ENCODE data around the gene TMEM170B.

TMEM170B gene

GRCh38 chr6:11631008-11631407, 93.5 kb downstream of the TMEM170B start:
- Histone ChIP-seq H3K9me3 (ENCODE audit: control insufficient read depth, insufficient read depth, low read length) (no peaks in the 10 kb centered on the region), H3K4me3 (ENCODE audit: low read depth, low read length) (no peak overlapping the region), H3K9ac (ENCODE audit: low read depth, low read length) (no peak overlapping the region), H3K36me3 (ENCODE audit: control insufficient read depth, insufficient read depth, low read length) (no peaks in the 10 kb centered on the region), H3K4me1 (ENCODE audit: control insufficient read depth, insufficient read depth, low read length) (no peaks in the 10 kb centered on the region), H3K27me3 (ENCODE audit: control insufficient read depth, insufficient read depth, low read length) (no peaks in the 10 kb centered on the region)

DNA sequence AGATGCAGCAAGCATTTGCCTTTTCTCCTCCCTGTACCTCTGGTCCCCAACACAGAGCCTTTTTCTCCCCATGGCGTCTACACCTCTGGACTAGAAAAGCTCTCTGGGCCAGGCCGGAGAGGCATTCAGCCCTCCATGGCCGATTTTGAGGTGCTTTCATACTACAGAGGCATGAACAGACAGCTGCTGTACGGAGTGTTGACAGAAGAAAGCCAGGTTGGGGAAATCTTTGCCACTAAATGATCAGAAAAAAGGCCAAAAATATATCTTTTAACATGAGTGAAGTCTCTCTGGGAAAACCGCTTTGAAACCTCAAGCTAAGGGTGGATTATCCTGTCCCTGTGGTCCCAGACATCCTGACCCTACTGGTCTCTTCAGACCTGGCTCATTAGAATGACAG, 94.0 kb downstream of the TMEM170B start:
- no peak overlapping the region for H3K9ac ChIP-seq (ENCODE audit: low read depth, low read length)
- H3K4me3 ChIP-seq (ENCODE audit: low read depth, low read length) = no peak overlapping the region
- no peaks in the 10 kb centered on the region for H3K4me1 ChIP-seq (ENCODE audit: control insufficient read depth, insufficient read depth, low read length)
- H3K36me3 ChIP-seq (ENCODE audit: control insufficient read depth, insufficient read depth, low read length) = no peaks in the 10 kb centered on the region
- H3K27me3 ChIP-seq (ENCODE audit: control insufficient read depth, insufficient read depth, low read length) = no peaks in the 10 kb centered on the region
- no peaks in the 10 kb centered on the region for H3K9me3 ChIP-seq (ENCODE audit: control insufficient read depth, insufficient read depth, low read length)

- H3K9ac ChIP-seq (ENCODE audit: low read depth, low read length) = no peak overlapping the region
- no peaks in the 10 kb centered on the region for H3K4me1 ChIP-seq (ENCODE audit: control insufficient read depth, insufficient read depth, low read length)
- H3K27me3 ChIP-seq (ENCODE audit: control insufficient read depth, insufficient read depth, low read length) = no peaks in the 10 kb centered on the region
- H3K9me3 ChIP-seq (ENCODE audit: control insufficient read depth, insufficient read depth, low read length) = no peaks in the 10 kb centered on the region
- no peak overlapping the region for H3K4me3 ChIP-seq (ENCODE audit: low read depth, low read length)
- H3K36me3 ChIP-seq (ENCODE audit: control insufficient read depth, insufficient read depth, low read length) = no peaks in the 10 kb centered on the region
These were observed 94.7 kb downstream of the TMEM170B start for GRCh38 chr6:11632231-11632630.

- Histone ChIP-seq H3K9me3 (ENCODE audit: control insufficient read depth, insufficient read depth, low read length) (no peaks in the 10 kb centered on the region), H3K4me1 (ENCODE audit: control insufficient read depth, insufficient read depth, low read length) (no peaks in the 10 kb centered on the region), H3K36me3 (ENCODE audit: control insufficient read depth, insufficient read depth, low read length) (no peaks in the 10 kb centered on the region), H3K4me3 (ENCODE audit: low read depth, low read length) (no peak overlapping the region), H3K9ac (ENCODE audit: low read depth, low read length) (no peak overlapping the region), H3K27me3 (ENCODE audit: control insufficient read depth, insufficient read depth, low read length) (no peaks in the 10 kb centered on the region)
These were observed 95.4 kb downstream of the TMEM170B start for GRCh38 chr6:11632795-11633511.

Data from iPS-15b (cell line).